CD4-positive, alpha-beta T cell treated with Interleukin-10 for 1 hour (primary cell): Measurements from ENCODE around the gene AP2A2.

Experiments used
- DNase-seq: peaks from one replicate; pipeline ENCODE4 v3.0.0-alpha.2; 2020

Gene AP2A2

GRCh38 chr11:1047595-1048156 lies 122.0 kb downstream of the AP2A2 start:
- no peak for DNase-seq

GRCh38 chr11:1048375-1049070 lies 122.9 kb downstream of the AP2A2 start:
- DNase-seq = no peak

- no peak for DNase-seq
Observed at GRCh38 chr11:1049071-1049405, 123.4 kb downstream of the AP2A2 start.

- no peak for DNase-seq
Observed at GRCh38 chr11:1049431-1049891, 123.8 kb downstream of the AP2A2 start.

- DNase-seq = no peak
Observed at GRCh38 chr11:1049911-1050580, 124.4 kb downstream of the AP2A2 start.

GRCh38 chr11:1050581-1051355 lies 125.1 kb downstream of the AP2A2 start:
- peak; percentile 77 for DNase-seq

- DNase-seq = no peak
Observed at GRCh38 chr11:1051356-1052132, 125.9 kb downstream of the AP2A2 start.

- no peak for DNase-seq
Observed at GRCh38 chr11:1052133-1053011, 126.7 kb downstream of the AP2A2 start.

- no peak for DNase-seq
Observed at GRCh38 chr11:1053121-1053901, 127.6 kb downstream of the AP2A2 start.

- DNase-seq = no peak
Observed at GRCh38 chr11:1054143-1055108, 128.8 kb downstream of the AP2A2 start.

- DNase-seq = no peak
Observed at GRCh38 chr11:1055109-1055703, 129.5 kb downstream of the AP2A2 start.

- DNase-seq = no peak
Observed at GRCh38 chr11:1055990-1056771, 130.5 kb downstream of the AP2A2 start.

GRCh38 chr11:1057806-1058205 lies 132.1 kb downstream of the AP2A2 start:
- DNase-seq = no peak

GRCh38 chr11:1059759-1060158 lies 134.1 kb downstream of the AP2A2 start:
- DNase-seq = no peak

- no peak for DNase-seq
Observed at GRCh38 chr11:1060410-1060809, 134.7 kb downstream of the AP2A2 start.

- DNase-seq = no peak
Observed at GRCh38 chr11:1060852-1061616, 135.4 kb downstream of the AP2A2 start.
